ENCODE measurements around the gene MOB3A. TPM values are rescaled to one million over a fixed set of nuclear protein-coding genes. Genes with fewer than 3 reads are reported as not detected.

Gene MOB3A
- total and polyA plus RNA-seq, 4 donors = 17.7 to 86.6 (median 45.0) TPM

- Histone ChIP-seq H3K27ac (ENCODE audit: low read depth in 1 of 2, low read length in 1 of 2) (peak overlapping the region; percentile 82 to 96), H3K36me3 (ENCODE audit: control insufficient read depth in 4 of 4, insufficient read depth in 4 of 4, low read length in 4 of 4) (peaks cover 0 to 39% (median 8%) of the 10 kb centered on the region in 4 donors), H3K4me1 (ENCODE audit: control insufficient read depth in 5 of 5, insufficient read depth in 5 of 5, low read length in 5 of 5) (peaks cover 10 to 59% (median 24%) of the 10 kb centered on the region in 5 donors), H3K9me3 (ENCODE audit: control insufficient read depth in 4 of 4, insufficient read depth in 3 of 4, low read length in 3 of 4) (no peaks in the 10 kb centered on the region), H3K27me3 (ENCODE audit: control insufficient read depth in 3 of 3, insufficient read depth in 3 of 3, low read length in 2 of 3) (no peaks in the 10 kb centered on the region), H3K4me3 (peak overlapping the region; percentile 89), H3K9ac (ENCODE audit: insufficient read depth in 1 of 2, low read length in 2 of 2) (peak overlapping the region; percentile 37 to 75)
- ATAC-seq (ENCODE audit: insufficient read depth, low FRiP score) = peak; percentile 31
- peak; percentile 64 to 73 (median 64) for DNase-seq
- 0 to 1% methylated on average over 16 of the region's 16 CpGs for WGBS, 2 donors
- TF ChIP-seq CTCF (IDR thresholded peaks at IDR 0.05; ENCODE audit: control extremely low read depth, extremely low read depth) = no peak
Observed at GRCh38 chr19:2049741-2050348, 46.3 kb downstream of the MOB3A start.

GRCh38 chr19:2048959-2049740 is 47.0 kb downstream of the MOB3A start:
- H3K4me3 ChIP-seq = peak overlapping the region; percentile 89
- peak; percentile 0 for ATAC-seq (ENCODE audit: insufficient read depth, low FRiP score)
- peaks cover 10 to 63% (median 24%) of the 10 kb centered on the region in 5 donors for H3K4me1 ChIP-seq (ENCODE audit: control insufficient read depth in 5 of 5, insufficient read depth in 5 of 5, low read length in 5 of 5)
- DNase-seq = no peak
- peak overlapping the region in 1 of 2 donors; percentile 75 for H3K9ac ChIP-seq (ENCODE audit: insufficient read depth in 1 of 2, low read length in 2 of 2)
- 45 to 69% methylated on average over 27 of the region's 27 CpGs for WGBS, 2 donors
- no peak for TF ChIP-seq CTCF (IDR thresholded peaks at IDR 0.05; ENCODE audit: control extremely low read depth, extremely low read depth)
- H3K27me3 ChIP-seq (ENCODE audit: control insufficient read depth in 3 of 3, insufficient read depth in 3 of 3, low read length in 2 of 3) = no peaks in the 10 kb centered on the region
- H3K27ac ChIP-seq (ENCODE audit: low read depth in 1 of 2, low read length in 1 of 2) = peak overlapping the region; percentile 82 to 96
- peaks cover 0 to 46% (median 8%) of the 10 kb centered on the region in 4 donors for H3K36me3 ChIP-seq (ENCODE audit: control insufficient read depth in 4 of 4, insufficient read depth in 4 of 4, low read length in 4 of 4)
- no peaks in the 10 kb centered on the region for H3K9me3 ChIP-seq (ENCODE audit: control insufficient read depth in 4 of 4, insufficient read depth in 3 of 4, low read length in 3 of 4)

GRCh38 chr19:2048104-2048958 is 47.8 kb downstream of the MOB3A start:
- Histone ChIP-seq H3K9me3 (ENCODE audit: control insufficient read depth in 4 of 4, insufficient read depth in 3 of 4, low read length in 3 of 4) (no peaks in the 10 kb centered on the region), H3K27ac (ENCODE audit: low read depth in 1 of 2, low read length in 1 of 2) (peak overlapping the region; percentile 82 to 96), H3K4me1 (ENCODE audit: control insufficient read depth in 5 of 5, insufficient read depth in 5 of 5, low read length in 5 of 5) (peaks cover 7 to 63% (median 26%) of the 10 kb centered on the region in 5 donors), H3K36me3 (ENCODE audit: control insufficient read depth in 4 of 4, insufficient read depth in 4 of 4, low read length in 4 of 4) (peaks cover 0 to 49% (median 8%) of the 10 kb centered on the region in 4 donors), H3K4me3 (peak overlapping the region; percentile 89), H3K27me3 (ENCODE audit: control insufficient read depth in 3 of 3, insufficient read depth in 3 of 3, low read length in 2 of 3) (no peaks in the 10 kb centered on the region), H3K9ac (ENCODE audit: insufficient read depth in 1 of 2, low read length in 2 of 2) (no peak overlapping the region)
- DNase-seq (no peak), ATAC-seq (ENCODE audit: insufficient read depth, low FRiP score) (no peak)
- 70 to 83% methylated on average over 17 of the region's 17 CpGs for WGBS, 2 donors
- no peak for TF ChIP-seq CTCF (IDR thresholded peaks at IDR 0.05; ENCODE audit: control extremely low read depth, extremely low read depth)
